Measurements from ENCODE around the gene HOXB3. TPM values are rescaled to one million over a fixed set of nuclear protein-coding genes. Genes with fewer than 3 reads are reported as not detected.

The HOXB3 gene
- total and polyA plus RNA-seq, 2 of the 4 experiments (the other 2 are of a cell fraction), result 6.3 to 59.6 TPM

DNA sequence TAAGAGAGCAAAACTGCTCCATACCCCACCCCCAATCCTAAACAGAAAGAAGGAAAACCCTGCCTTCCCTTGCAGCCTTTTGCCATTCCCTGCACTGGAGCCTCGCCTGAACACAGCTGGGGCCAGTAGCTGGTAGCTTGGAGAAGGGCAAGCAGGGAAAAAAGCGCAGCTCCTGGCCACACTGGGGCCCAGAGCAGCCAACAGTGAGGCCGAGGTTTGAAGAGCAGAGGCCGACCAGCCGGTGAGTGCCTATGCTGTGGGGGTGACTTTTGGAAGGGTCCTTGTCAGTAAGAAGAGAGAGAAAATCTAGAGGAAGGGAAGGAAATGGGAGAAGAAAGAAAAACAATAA, 39.3 kb upstream of the HOXB3 start (continued):
- TF ChIP-seq RFX5 (IDR thresholded peaks at IDR 0.05; ENCODE audit: low read depth, low read length) (no peak), CHD1 (IDR thresholded peaks at IDR 0.05; ENCODE audit: low read depth, low read length) (no peak), MAZ (IDR thresholded peaks at IDR 0.05; ENCODE audit: borderline replicate concordance, low read depth, low read length) (no peak)

DNA sequence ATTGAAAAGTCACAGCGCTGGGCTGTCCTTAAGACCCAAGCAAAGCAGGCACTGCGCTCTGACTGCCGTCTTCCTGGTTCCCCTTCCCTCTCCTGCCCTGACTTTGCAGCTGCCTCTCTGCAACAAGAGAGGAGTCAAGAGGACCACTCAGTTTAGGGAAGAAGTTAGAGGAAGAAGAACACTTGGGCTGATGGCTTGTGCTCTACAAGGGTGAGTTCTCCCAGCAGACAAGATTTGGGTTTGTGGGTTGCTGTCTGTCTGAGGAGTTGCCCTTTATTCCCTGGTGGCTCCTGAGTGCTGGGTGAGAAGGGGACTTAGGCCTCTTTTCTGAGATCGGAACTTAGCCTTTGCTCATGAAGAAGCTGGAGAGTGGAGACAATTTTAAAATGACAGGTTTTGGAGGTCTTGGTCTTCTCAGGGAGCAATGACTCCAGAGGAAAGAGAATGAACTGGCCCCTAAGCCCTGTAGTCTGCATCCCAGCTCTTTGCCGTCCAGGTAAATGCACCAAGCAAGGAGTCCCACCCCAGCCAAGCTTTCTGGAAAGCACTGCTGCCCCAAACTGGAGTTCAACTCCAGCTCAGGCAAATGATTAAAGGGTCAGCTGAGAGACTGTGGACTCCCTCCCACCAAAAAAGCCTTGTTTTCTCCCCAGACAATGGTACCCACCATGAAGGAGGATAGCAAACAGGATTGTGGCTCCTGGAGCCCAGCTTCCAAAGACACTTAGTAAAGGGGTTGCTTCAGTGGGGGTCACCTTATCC, 38.8 kb upstream of the HOXB3 start:
- no peak overlapping the region for H3K56ac ChIP-seq (ENCODE audit: extremely low read depth, insufficient read depth, low read length)
- no peak overlapping the region for H2BK5ac ChIP-seq (ENCODE audit: low read depth, low read length, poor library complexity, severe bottlenecking)
- no peak overlapping the region for H3K27ac ChIP-seq (ENCODE audit: insufficient read depth, low read length)
- ATAC-seq (ENCODE audit: low read depth) (no peak), DNase-seq (no peak)
- no peak overlapping the region for H3K4ac ChIP-seq (ENCODE audit: low read depth, low read length)
- H3K27me3 ChIP-seq (ENCODE audit: control insufficient read depth, insufficient read depth, low read length), result peaks cover 98% of the 10 kb centered on the region
- H2AFZ ChIP-seq (replicated peaks; ENCODE audit: low read length, poor library complexity), result no peak overlapping the region
- no peak overlapping the region for H2AK5ac ChIP-seq (ENCODE audit: low read depth, low read length)
- H3K23ac ChIP-seq (ENCODE audit: low read depth, low read length), result no peak overlapping the region
- no peak overlapping the region for H2BK20ac ChIP-seq (ENCODE audit: low read depth, low read length)
- H3K18ac ChIP-seq (ENCODE audit: low read depth, low read length), result no peak overlapping the region
- H3K79me1 ChIP-seq (ENCODE audit: low read depth in 1 of 2, low read length in 2 of 2), result no peaks in the 10 kb centered on the region
- 20% methylated on average over 1 of the region's 5 CpGs; no CpG with 5 or more reads in 1 of the 2 experiments for WGBS, 2 experiments (ENCODE audit: extremely low coverage in 2 of 2, insufficient read length in 1 of 2)
- no peaks in the 10 kb centered on the region for H3K36me3 ChIP-seq (ENCODE audit: control insufficient read depth, insufficient read depth, low read length)
- H3K14ac ChIP-seq (replicated peaks; ENCODE audit: low read depth, low read length), result no peak overlapping the region
- no TSS peak for BruUV-seq (replicated peaks)
- peaks cover 12% of the 10 kb centered on the region; the same call in 1 of the 2 replicates for H4K20me1 ChIP-seq (ENCODE audit: insufficient read depth, low read length)
- no peak overlapping the region for H4K5ac ChIP-seq (ENCODE audit: low read depth, low read length)
- H3K9ac ChIP-seq (ENCODE audit: low read depth, low read length), result no peak overlapping the region
- H4K8ac ChIP-seq (ENCODE audit: low read depth in 2 of 2, low read length in 2 of 2), result no peak overlapping the region
- CTCF ChIA-PET, result no interaction called here
- no peak overlapping the region for H2BK120ac ChIP-seq (ENCODE audit: low read depth, low read length)
- H4K91ac ChIP-seq (ENCODE audit: insufficient read depth, low read depth, low read length), result no peak overlapping the region
- H3K4me3 ChIP-seq (ENCODE audit: insufficient read depth, low read depth, low read length), result no peak overlapping the region
- intact Hi-C loops (cut with micrococcal nuclease), result no loop called here
- H3K4me1 ChIP-seq (ENCODE audit: control insufficient read depth, insufficient read depth, low read length), result no peaks in the 10 kb centered on the region; the same call in 1 of the 2 replicates
- peaks cover 34% of the 10 kb centered on the region for H3K9me3 ChIP-seq (ENCODE audit: control insufficient read depth, insufficient read depth, low read length)
- H2BK15ac ChIP-seq (ENCODE audit: low read depth, low read length), result no peak overlapping the region
- in situ Hi-C loops (cut with MboI; ENCODE audit: low sequenced_read_pairs), result loop anchor here (10.0 kb wide), 1 partner anchor 464 kb away; no protein-coding TSS in a partner anchor
- no peaks in the 10 kb centered on the region for H3K9me1 ChIP-seq (ENCODE audit: insufficient read depth, low read length)
- no peak overlapping the region for H3K4me2 ChIP-seq (ENCODE audit: low read depth, low read length)
- POLR2A ChIA-PET (ENCODE audit: unreplicated experiment), result no interaction called here
- dilution Hi-C loops (cut with HindIII; ENCODE audit: low sequenced_read_pairs, unreplicated experiment), result no loop called here
- H2AK9ac ChIP-seq (replicated peaks; ENCODE audit: low read depth, low read length, poor library complexity), result no peak overlapping the region
- TF ChIP-seq CEBPB (IDR thresholded peaks at IDR 0.05; ENCODE audit: low read depth, low read length), result no peak
- TF ChIP-seq, protein P1, sequence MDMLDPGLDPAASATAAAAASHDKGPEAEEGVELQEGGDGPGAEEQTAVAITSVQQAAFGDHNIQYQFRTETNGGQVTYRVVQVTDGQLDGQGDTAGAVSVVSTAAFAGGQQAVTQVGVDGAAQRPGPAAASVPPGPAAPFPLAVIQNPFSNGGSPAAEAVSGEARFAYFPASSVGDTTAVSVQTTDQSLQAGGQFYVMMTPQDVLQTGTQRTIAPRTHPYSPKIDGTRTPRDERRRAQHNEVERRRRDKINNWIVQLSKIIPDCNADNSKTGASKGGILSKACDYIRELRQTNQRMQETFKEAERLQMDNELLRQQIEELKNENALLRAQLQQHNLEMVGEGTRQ (IDR thresholded peaks at IDR 0.05; ENCODE audit: low read depth, low read length), result no peak
- TF ChIP-seq SMC3 (IDR thresholded peaks at IDR 0.05; ENCODE audit: low read depth, low read length), result no peak
- TF ChIP-seq BHLHE40 (IDR thresholded peaks at IDR 0.05; ENCODE audit: low read depth, low read length), result no peak
- no peak for TF ChIP-seq POLR2A (IDR thresholded peaks at IDR 0.05; ENCODE audit: low read depth, low read length)
- TF ChIP-seq, protein P2, sequence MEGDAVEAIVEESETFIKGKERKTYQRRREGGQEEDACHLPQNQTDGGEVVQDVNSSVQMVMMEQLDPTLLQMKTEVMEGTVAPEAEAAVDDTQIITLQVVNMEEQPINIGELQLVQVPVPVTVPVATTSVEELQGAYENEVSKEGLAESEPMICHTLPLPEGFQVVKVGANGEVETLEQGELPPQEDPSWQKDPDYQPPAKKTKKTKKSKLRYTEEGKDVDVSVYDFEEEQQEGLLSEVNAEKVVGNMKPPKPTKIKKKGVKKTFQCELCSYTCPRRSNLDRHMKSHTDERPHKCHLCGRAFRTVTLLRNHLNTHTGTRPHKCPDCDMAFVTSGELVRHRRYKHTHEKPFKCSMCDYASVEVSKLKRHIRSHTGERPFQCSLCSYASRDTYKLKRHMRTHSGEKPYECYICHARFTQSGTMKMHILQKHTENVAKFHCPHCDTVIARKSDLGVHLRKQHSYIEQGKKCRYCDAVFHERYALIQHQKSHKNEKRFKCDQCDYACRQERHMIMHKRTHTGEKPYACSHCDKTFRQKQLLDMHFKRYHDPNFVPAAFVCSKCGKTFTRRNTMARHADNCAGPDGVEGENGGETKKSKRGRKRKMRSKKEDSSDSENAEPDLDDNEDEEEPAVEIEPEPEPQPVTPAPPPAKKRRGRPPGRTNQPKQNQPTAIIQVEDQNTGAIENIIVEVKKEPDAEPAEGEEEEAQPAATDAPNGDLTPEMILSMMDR (conservative IDR thresholded peaks at IDR 0.05; ENCODE audit: low read depth, low read length), result no peak
- TF ChIP-seq MXI1 (IDR thresholded peaks at IDR 0.05; ENCODE audit: borderline replicate concordance, low read depth, low read length), result no peak
- TF ChIP-seq MAFK (IDR thresholded peaks at IDR 0.05; ENCODE audit: low read depth, low read length), result no peak
- no peak for TF ChIP-seq CHD1 (IDR thresholded peaks at IDR 0.05; ENCODE audit: low read depth, low read length)
- no peak for TF ChIP-seq RAD21 (IDR thresholded peaks at IDR 0.05; ENCODE audit: low read length)
- no peak for TF ChIP-seq FOS (IDR thresholded peaks at IDR 0.05; ENCODE audit: low read depth, low read length)
- TF ChIP-seq RFX5 (IDR thresholded peaks at IDR 0.05; ENCODE audit: low read depth, low read length), result no peak
